Measurements from ENCODE around the gene ARSG. TPM values are rescaled to one million over a fixed set of nuclear protein-coding genes. Genes with fewer than 3 reads are reported as not detected.

The ARSG gene
- total and polyA plus RNA-seq, 2 of the 8 experiments (the other 6 are each of a cell fraction or from before 2014, with no cell fraction given): 3.3 to 4.0 TPM

GRCh38 chr17:68317458-68317857 is 26.2 kb downstream of the ARSG start (continued):
- no peak for TF ChIP-seq ASH2L (IDR thresholded peaks at IDR 0.05; ENCODE audit: low read length)
- no peak for TF ChIP-seq GABPA (IDR thresholded peaks at IDR 0.05; ENCODE audit: borderline replicate concordance, insufficient read depth, low read length)
- TF ChIP-seq SP4 (IDR thresholded peaks at IDR 0.05; ENCODE audit: low read length): no peak
- no peak for TF ChIP-seq BRCA1 (IDR thresholded peaks at IDR 0.05; ENCODE audit: low read depth, low read length)
- no peak for TF ChIP-seq TEAD4 (IDR thresholded peaks at IDR 0.05; ENCODE audit: low read depth, low read length)
- no peak for TF ChIP-seq CREB1 (IDR thresholded peaks at IDR 0.05)

All from H1 (cell line).